Ishikawa (cell line): ENCODE measurements around the gene CD34.

Source experiments
- CEBPB ChIP-seq: IDR thresholded peaks from 2 replicates; pipeline ENCODE4 v1.6.1; 2012
- CREB1 ChIP-seq: IDR thresholded peaks from 2 replicates; pipeline ENCODE4 v1.6.1; 2012; ENCODE audit warnings: low read depth
- EGR1 ChIP-seq: IDR thresholded peaks from 2 replicates; pipeline ENCODE4 v1.6.1; 2012
- EP300 ChIP-seq: IDR thresholded peaks from 2 replicates; pipeline ENCODE4 v1.6.1; 2012; ENCODE audit warnings: borderline replicate concordance
- FOXM1 ChIP-seq: IDR thresholded peaks from 2 replicates; pipeline ENCODE4 v1.6.1; 2012; ENCODE audit warnings: low read depth, borderline replicate concordance
- MAX ChIP-seq: IDR thresholded peaks from 2 replicates; pipeline ENCODE4 v1.6.1; 2012
- NFIC ChIP-seq: IDR thresholded peaks from 2 replicates; pipeline ENCODE4 v1.6.1; 2012
- RAD21 ChIP-seq: IDR thresholded peaks from 2 replicates; pipeline ENCODE4 v1.6.1; 2012; ENCODE audit warnings: low read depth
- TAF1 ChIP-seq: IDR thresholded peaks from 2 replicates; pipeline ENCODE4 v1.6.1; 2012; ENCODE audit warnings: low read depth, mild to moderate bottlenecking
- TCF12 ChIP-seq: IDR thresholded peaks from 2 replicates; pipeline ENCODE4 v1.6.1; 2012; ENCODE audit warnings: low read depth
- TEAD4 ChIP-seq: IDR thresholded peaks from 2 replicates; pipeline ENCODE4 v1.6.1; 2012
- USF1 ChIP-seq: IDR thresholded peaks from 2 replicates; pipeline ENCODE4 v1.6.1; 2012
- YY1 ChIP-seq: IDR thresholded peaks from 2 replicates; pipeline ENCODE4 v1.6.1; 2012; ENCODE audit warnings: low read depth
- ZBTB7A ChIP-seq: IDR thresholded peaks from 2 replicates; pipeline ENCODE4 v1.6.1; 2012; ENCODE audit warnings: low read depth
- TF ChIP-seq, protein P1 (sequence below): IDR thresholded peaks from 2 replicates; pipeline ENCODE4 v1.6.1; 2012; ENCODE audit warnings: low read depth, mild to moderate bottlenecking

CD34 gene

GRCh38 chr1:207852576-207853371 is 58.2 kb downstream of the CD34 start:
- TF ChIP-seq EP300 (no peak), TEAD4 (no peak)
- TF ChIP-seq, protein P1, sequence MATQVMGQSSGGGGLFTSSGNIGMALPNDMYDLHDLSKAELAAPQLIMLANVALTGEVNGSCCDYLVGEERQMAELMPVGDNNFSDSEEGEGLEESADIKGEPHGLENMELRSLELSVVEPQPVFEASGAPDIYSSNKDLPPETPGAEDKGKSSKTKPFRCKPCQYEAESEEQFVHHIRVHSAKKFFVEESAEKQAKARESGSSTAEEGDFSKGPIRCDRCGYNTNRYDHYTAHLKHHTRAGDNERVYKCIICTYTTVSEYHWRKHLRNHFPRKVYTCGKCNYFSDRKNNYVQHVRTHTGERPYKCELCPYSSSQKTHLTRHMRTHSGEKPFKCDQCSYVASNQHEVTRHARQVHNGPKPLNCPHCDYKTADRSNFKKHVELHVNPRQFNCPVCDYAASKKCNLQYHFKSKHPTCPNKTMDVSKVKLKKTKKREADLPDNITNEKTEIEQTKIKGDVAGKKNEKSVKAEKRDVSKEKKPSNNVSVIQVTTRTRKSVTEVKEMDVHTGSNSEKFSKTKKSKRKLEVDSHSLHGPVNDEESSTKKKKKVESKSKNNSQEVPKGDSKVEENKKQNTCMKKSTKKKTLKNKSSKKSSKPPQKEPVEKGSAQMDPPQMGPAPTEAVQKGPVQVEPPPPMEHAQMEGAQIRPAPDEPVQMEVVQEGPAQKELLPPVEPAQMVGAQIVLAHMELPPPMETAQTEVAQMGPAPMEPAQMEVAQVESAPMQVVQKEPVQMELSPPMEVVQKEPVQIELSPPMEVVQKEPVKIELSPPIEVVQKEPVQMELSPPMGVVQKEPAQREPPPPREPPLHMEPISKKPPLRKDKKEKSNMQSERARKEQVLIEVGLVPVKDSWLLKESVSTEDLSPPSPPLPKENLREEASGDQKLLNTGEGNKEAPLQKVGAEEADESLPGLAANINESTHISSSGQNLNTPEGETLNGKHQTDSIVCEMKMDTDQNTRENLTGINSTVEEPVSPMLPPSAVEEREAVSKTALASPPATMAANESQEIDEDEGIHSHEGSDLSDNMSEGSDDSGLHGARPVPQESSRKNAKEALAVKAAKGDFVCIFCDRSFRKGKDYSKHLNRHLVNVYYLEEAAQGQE, result no peak

GRCh38 chr1:207851696-207852095 is 59.2 kb downstream of the CD34 start:
- TF ChIP-seq RAD21 (no peak), EGR1 (no peak), CREB1 (no peak), TEAD4 (no peak), USF1 (no peak), TAF1 (no peak), MAX (no peak), EP300 (no peak), CEBPB (no peak), ZBTB7A (no peak), NFIC (no peak), TCF12 (no peak), YY1 (no peak), FOXM1 (no peak)
- TF ChIP-seq, protein P1, result no peak

GRCh38 chr1:207850621-207851407 is 60.1 kb downstream of the CD34 start:
- TF ChIP-seq TAF1, result no peak
- no peak for TF ChIP-seq TCF12
- TF ChIP-seq NFIC, result no peak
- TF ChIP-seq CEBPB, result no peak
- no peak for TF ChIP-seq YY1
- no peak for TF ChIP-seq ZBTB7A
- TF ChIP-seq RAD21, result no peak
- TF ChIP-seq TEAD4, result no peak
- TF ChIP-seq, protein P1, result no peak
- no peak for TF ChIP-seq FOXM1

DNA sequence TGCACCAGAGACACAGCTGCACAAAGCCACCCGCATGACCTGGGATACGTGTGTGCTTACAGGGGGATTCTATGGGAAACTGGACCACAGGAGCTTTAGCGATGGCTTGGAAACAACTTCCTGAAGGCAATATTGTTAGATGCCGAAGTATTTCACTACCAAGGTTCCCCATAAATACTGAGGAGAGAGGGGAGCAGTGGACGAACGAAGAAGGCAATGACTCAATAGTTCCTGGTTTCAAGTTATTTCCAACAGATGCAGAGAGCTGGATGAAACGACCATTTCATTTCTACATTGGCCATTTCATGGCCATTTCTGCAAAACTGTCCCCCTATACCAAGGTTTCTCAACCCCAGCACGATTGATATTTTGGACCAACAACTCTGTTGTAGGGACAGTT is 61.3 kb downstream of the CD34 start:
- TF ChIP-seq RAD21 (no peak), TEAD4 (no peak), FOXM1 (no peak), USF1 (no peak), CEBPB (no peak), YY1 (no peak)

GRCh38 chr1:207849016-207849415 is 61.9 kb downstream of the CD34 start:
- TF ChIP-seq CEBPB, result no peak
- no peak for TF ChIP-seq TAF1
- TF ChIP-seq USF1, result no peak
- TF ChIP-seq FOXM1, result no peak
- no peak for TF ChIP-seq NFIC
- no peak for TF ChIP-seq RAD21
- TF ChIP-seq ZBTB7A, result no peak
- TF ChIP-seq EGR1, result no peak
- no peak for TF ChIP-seq MAX
- no peak for TF ChIP-seq CREB1
- TF ChIP-seq YY1, result no peak
- TF ChIP-seq TCF12, result no peak
